Spleen (tissue), 7 donors: ENCODE measurements around the gene SCGB1C1.
"Not testable (repeated sequence)": the region's sequence is repeated elsewhere in the genome, so short reads cannot be mapped to it uniquely, and the experiment has no call there.

ENCODE experiments used
- POLR2A ChIP-seq, 3 donors: fragments of 450-650 bp; IDR thresholded peaks; one replicate each; pipeline ENCODE4 v1.5.1; 2017; ENCODE audit warnings: antibody characterized with exemption in 3 of 3, mild to moderate bottlenecking in 1 of 3
- POLR2AphosphoS5 ChIP-seq, 3 donors: sonication (generic); formaldehyde crosslinking; IDR thresholded peaks; one replicate each; pipeline ENCODE4 v1.5.1; 2017; ENCODE audit warnings: antibody characterized with exemption in 3 of 3
- TF ChIP-seq, protein P1 (sequence below), 11 experiments: fragments of 200-600 bp in 7 of 11; fragments of 450-650 bp in 4 of 11; sonication (generic) in 4 of 11; IDR thresholded peaks in 8 of 11; conservative IDR thresholded peaks in 3 of 11; 1 replicate in 7 of 11; 2 replicates in 4 of 11; pipeline versions ENCODE4 v1.4.0 to v1.8.0; 2016 to 2021; ENCODE audit warnings: antibody characterized with exemption in 11 of 11, inconsistent platforms in 4 of 11, mild to moderate bottlenecking in 1 of 11
- donor health status: DM: no; HTN: no; CAD: no; lungs with moderate emphysema.
- donor health status: DM: no; HTN: no; CAD: no.
- donor health status: DM: no; HTN: no; CAD: no.

DNA sequence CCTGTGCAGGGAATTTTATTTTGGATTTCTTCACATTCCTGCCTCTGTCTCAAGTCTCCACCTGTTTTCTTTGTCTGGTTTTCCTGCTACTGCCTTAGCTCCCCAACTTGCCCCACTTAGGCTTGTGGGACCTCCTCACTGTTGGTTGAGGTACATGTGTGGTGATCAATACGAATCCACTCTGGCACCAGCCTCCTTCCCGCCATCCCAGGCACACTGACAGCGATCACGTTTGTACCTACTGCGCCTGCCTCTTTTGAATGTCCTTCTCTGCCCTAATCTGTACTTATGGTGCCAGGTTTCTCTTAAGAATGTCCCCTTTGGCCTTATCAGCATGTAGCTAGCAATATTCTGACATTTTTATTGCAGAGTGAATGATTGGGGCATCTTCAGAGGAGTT is 2.3 kb upstream of the SCGB1C1 start:
- TF ChIP-seq, protein P1, sequence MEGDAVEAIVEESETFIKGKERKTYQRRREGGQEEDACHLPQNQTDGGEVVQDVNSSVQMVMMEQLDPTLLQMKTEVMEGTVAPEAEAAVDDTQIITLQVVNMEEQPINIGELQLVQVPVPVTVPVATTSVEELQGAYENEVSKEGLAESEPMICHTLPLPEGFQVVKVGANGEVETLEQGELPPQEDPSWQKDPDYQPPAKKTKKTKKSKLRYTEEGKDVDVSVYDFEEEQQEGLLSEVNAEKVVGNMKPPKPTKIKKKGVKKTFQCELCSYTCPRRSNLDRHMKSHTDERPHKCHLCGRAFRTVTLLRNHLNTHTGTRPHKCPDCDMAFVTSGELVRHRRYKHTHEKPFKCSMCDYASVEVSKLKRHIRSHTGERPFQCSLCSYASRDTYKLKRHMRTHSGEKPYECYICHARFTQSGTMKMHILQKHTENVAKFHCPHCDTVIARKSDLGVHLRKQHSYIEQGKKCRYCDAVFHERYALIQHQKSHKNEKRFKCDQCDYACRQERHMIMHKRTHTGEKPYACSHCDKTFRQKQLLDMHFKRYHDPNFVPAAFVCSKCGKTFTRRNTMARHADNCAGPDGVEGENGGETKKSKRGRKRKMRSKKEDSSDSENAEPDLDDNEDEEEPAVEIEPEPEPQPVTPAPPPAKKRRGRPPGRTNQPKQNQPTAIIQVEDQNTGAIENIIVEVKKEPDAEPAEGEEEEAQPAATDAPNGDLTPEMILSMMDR (IDR thresholded peaks at IDR 0.05 in 8 of 11, conservative IDR thresholded peaks at IDR 0.05 in 3 of 11), result not testable (repeated sequence)
- TF ChIP-seq POLR2A, POLR2AphosphoS5 (IDR thresholded peaks at IDR 0.05): not testable (repeated sequence)
